KOPT-K1 (cell line): ENCODE data around the gene STOML2.

ENCODE experiments used
- H3K27ac ChIP-seq: fragments of 200-600 bp; sonication (generic); 2 replicates; pipeline ENCODE4 v1.5.1; 2016; ENCODE audit warnings: antibody characterized with exemption, mild to moderate bottlenecking, low read depth, low read length; ENCODE audit not compliant: poor library complexity, severe bottlenecking
- H3K36me3 ChIP-seq: fragments of 200-600 bp; sonication (generic); 2 replicates; pipeline ENCODE4 v1.5.1; 2017; ENCODE audit warnings: antibody characterized with exemption, mild to moderate bottlenecking, low read length, moderate library complexity; ENCODE audit not compliant: insufficient read depth
- H3K9me3 ChIP-seq: fragments of 200-600 bp; sonication (generic); 2 replicates; pipeline ENCODE4 v1.5.1; 2017; ENCODE audit warnings: antibody characterized with exemption, low read length, mild to moderate bottlenecking; ENCODE audit not compliant: insufficient read depth, poor library complexity, severe bottlenecking

The STOML2 gene

DNA sequence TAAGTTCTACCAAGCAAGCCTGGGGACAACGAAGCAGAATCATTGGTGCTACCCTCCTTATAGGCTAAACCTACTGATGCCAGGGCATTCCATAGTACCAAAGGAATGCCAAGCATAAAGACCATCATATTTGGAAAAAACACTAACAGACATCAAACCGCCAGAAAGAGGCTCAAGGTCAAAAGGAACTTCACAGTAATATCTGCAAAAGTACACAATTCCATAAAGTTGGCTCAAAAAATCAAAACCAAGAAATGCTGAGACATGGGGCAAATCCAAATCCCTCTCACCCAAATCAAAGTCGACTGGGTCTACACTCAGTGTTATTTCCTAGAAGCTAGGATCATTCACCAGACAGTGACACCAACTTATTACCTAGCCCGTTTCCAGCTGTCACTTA, 33.9 kb downstream of the STOML2 start:
- Histone ChIP-seq H3K36me3 (peaks cover 75% of the 10 kb centered on the region), H3K9me3 (no peaks in the 10 kb centered on the region), H3K27ac (no peak overlapping the region)

DNA sequence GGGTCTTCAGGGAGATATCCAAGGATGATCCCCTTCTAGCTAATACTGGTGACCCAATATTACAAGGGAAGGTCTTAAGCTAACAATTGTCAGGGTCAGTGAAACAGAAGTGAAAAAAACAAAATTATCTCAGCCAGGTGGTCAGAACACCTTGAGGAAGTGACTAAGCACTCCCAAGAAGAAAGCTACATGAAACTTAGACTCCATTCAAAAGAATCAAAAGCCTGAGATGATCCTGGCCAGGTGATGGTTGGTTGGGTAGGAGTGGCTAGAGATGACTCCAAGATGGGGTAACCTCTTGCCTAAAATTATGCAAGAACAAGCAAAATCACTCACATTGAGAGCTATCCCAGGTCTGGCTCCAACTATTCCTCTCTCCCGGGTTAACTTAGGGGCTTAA, 35.9 kb downstream of the STOML2 start:
- no peaks in the 10 kb centered on the region for H3K9me3 ChIP-seq
- H3K27ac ChIP-seq, result no peak overlapping the region
- H3K36me3 ChIP-seq, result peaks cover 86% of the 10 kb centered on the region

DNA sequence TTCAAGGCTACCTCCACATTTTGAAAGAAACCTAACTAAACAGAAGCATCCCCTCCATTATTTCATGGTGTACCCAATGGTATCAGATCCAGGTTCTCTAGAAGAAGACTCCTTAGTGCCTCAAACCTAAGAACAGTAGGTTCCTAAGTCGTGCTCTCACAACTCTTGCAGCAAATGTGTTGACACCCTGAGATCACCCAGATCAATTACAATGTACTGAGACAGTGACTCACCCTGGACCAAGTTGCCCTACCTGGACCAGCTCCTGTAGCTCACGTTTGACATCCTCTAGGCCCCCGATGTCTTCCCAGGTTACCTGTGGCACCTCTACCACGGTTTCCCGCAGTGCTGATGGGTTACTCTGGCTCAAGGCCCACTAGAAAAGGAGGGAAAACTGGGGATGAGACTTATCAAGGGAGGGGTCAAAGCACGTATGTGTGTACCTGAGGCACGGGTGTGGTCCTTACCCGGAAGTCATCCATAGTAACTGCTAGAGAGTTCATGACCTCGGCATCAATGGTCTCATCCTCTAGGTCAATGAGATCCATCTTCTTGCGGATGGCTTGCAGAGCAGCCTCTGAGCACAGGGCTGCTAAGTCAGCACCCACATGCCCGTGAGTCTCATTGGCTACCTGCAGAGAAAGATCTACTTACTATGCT, 42.3 kb downstream of the STOML2 start:
- no peaks in the 10 kb centered on the region for H3K9me3 ChIP-seq
- peaks cover 99% of the 10 kb centered on the region for H3K36me3 ChIP-seq
- no peak overlapping the region for H3K27ac ChIP-seq

DNA sequence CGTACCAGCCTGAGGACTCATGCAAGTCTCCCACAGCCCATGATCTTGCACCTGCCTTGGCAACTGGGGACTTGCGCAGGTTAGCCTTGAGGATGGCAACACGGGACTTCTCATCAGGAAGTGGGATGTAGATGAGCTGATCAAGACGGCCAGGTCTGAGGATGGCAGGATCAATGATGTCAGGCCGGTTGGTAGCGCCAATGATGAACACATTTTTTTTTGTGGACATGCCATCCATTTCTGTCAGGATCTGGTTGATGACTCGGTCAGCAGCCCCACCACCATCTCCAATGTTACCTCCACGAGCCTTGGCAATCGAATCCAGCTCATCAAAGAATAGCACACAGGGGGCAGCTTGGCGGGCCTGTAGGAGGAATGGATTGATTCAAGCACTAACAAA, 43.5 kb downstream of the STOML2 start:
- H3K9me3 ChIP-seq, result no peaks in the 10 kb centered on the region
- H3K36me3 ChIP-seq, result peaks cover 99% of the 10 kb centered on the region
- no peak overlapping the region for H3K27ac ChIP-seq

DNA sequence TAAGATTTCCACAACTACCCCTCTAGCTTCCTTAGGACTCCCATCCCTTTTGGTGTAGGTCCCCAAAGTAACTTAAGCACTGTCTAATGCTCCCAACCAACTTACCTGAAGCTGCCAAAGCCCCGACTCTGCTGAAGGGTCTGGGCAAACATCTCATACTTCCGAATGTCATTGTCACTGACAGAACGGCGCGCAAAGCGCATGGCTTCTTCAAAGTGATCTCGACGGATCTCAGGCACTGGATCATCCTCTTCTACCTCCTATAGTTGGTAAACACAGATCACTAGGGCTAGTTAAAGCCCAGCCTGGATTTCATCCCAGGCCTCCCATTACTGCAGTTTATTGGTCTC, 45.7 kb downstream of the STOML2 start:
- Histone ChIP-seq H3K9me3 (no peaks in the 10 kb centered on the region), H3K27ac (no peak overlapping the region), H3K36me3 (peaks cover 93% of the 10 kb centered on the region)

DNA sequence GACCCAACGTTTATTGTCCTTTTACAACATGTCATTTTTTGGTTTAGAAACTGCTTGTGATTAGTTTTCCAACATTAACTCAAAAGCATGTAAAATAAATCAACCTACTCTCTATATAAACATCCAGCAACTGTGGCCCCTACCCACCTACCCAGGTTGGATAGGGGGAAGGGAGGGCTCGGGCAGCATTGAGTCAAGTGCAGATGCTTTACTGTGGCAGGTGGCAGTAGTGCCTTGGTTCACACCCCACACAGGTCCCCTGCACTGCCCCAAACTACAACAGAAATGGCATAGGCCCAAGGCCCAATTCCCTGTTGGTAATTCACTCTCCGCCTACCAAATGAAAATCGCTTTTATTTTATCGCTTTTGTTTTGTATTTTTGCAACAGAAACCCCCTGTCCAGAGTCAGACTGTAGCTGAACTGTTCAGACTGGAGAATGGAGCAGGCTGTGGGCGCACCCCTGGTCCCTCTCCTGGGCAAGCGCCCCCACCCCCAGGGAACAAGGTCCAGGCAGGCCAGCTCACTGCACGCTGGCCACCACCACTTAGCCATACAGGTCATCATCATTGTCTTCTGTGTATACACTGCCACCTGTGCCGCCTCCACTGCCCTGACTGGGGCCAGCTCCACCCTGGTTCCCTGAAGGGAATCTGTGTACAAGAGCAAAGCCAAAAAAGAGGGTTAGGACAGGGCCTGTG, 46.2 kb downstream of the STOML2 start:
- Histone ChIP-seq H3K36me3 (peaks cover 91% of the 10 kb centered on the region), H3K9me3 (no peaks in the 10 kb centered on the region), H3K27ac (no peak overlapping the region)

DNA sequence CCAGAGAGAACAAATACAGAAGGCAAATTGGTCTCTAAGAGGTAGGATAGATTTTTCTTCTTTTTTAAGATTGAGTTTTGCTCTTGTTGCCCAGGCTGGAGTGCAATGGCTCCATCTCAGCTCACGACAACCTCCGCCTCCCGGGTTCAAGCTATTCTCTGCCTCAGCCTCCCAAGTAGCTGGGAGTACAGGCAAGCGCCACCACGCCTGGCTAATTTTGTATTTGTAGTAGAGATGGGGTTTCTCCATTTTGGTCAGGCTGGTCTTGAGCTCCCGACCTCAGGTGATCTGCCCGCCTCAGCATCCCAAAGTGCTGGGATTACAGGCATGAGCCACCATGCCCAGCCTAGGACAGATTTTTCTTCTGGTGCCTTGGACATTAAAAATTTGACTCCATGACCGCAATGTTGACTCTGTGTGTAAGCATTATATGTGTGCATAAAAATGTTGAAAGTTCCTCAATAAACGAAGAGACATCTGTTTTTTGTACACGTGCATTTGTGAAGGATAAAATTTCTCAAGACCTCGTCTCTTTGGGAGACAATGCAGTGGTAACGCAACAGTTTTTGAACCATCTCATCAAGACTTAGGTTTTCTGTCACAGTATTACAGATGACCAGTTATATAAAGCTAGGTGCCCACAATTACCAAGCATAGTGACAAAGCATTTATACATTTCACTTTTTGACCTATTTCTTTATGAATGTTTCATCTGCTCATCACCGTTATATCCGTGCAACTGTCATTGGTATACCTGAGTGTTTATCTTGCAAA, 47.9 kb downstream of the STOML2 start:
- Histone ChIP-seq H3K9me3 (no peaks in the 10 kb centered on the region), H3K36me3 (peaks cover 89% of the 10 kb centered on the region)

DNA sequence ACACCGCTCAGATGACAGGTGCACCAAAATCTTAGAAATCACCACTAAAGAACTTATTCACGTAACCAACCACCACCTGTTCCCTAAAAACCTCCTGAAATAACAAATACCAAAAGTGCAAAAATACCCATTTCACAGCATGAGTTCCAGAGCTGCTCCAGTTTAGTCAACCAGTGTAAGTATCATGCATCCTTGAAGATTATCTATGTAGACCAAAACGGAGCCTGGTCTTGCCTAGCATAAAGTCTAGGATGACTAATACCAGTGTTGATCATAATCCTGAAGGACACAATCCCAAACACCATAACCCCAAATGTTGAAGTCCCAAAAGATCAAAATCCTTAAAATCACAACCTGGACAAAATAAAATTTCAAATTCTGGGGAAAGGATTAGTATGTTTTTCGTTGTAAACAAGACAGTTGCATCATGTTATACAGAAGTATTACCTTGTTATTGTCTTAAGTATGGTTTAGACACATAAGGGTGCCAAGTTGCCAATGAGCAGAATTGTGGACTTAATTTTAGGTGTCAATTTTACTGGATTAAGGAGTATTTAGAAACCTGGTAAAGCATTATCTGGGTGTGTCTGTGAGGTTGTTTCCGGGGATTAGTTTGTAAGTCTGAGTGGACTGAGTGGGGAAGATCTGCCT, 48.6 kb downstream of the STOML2 start:
- no peaks in the 10 kb centered on the region for H3K9me3 ChIP-seq
- peaks cover 89% of the 10 kb centered on the region for H3K36me3 ChIP-seq
- H3K27ac ChIP-seq, result no peak overlapping the region

More for the DNA sequence above, 47.9 kb downstream of the STOML2 start:
- no peak overlapping the region for H3K27ac ChIP-seq

DNA sequence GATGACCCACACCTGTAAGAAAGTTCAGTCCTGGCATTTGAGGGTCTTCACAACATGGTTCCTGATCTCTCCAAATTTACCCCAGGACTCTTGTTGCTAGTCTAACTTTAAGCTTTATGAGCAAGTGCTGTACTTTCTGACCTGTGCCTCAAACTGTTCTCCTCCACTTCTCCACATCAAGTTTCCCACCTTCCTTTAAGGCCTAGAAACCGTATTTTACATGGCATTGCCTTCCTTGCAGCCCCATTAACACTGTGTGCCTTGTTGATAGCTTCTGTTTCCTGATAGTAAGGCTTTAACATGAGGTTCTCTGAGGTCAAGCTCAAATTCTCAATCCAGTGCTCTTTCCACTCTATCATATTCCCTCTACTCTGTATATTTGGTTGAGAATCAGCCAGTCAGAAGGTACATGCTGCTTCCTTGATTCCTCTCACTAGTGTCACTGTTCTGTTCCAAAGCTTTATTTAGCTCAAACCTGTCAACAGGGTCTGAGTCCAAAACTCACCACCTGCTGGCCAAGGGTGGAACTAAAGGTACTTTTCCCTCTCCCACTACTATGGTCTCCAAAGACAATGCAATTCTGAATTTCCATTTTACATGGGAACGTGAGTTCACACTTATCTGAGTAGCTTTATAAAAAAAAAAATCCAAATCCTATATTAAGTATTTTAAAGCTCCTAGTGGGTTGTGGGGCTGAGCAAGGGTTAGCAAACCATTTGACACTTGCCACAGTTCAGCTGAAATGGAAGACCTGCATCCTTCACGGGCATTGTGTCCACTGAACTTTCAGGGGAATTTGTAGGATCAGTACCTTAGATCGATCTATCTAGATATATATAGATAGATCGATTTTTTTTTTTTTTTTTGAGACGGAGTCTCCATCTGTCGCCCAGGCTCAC, 51.6 kb downstream of the STOML2 start:
- Histone ChIP-seq H3K36me3 (peaks cover 78% of the 10 kb centered on the region), H3K27ac (no peak overlapping the region), H3K9me3 (no peaks in the 10 kb centered on the region)
